H1 (cell line): ENCODE results near the gene RFX2. TPM values are rescaled to one million over a fixed set of nuclear protein-coding genes. Genes with fewer than 3 reads are reported as not detected.

Source experiments
- CTCF ChIA-PET: fragments of 300-600 bp; sonication (Branson Sonifier 250); formaldehyde crosslinking; loops from one replicate; lab custom pipeline; 2021; ENCODE audit not compliant: partially characterized antibody; lab: Charles Lee
- POLR2A ChIA-PET: fragments of 300-600 bp; sonication (Branson Sonifier 250); formaldehyde crosslinking; loops from one replicate; lab custom pipeline; 2021; ENCODE audit warnings: inconsistent platforms; ENCODE audit not compliant: partially characterized antibody; lab: Charles Lee
- DNase-seq, 2 experiments: peaks; one replicate each; pipeline versions ENCODE4 v3.0.0 to v3.0.0-alpha.2; 2010 to 2022; ENCODE audit warnings: low spot score in 2 of 2, low read depth in 1 of 2, mixed read lengths in 1 of 2
- FAIRE-seq: peaks from 2 replicates; lab custom pipeline; 2011; peaks lifted over from hg19 to GRCh38; lab: Jason Lieb, UNC
- H2AFZ ChIP-seq: 2 replicates; pipeline ENCODE4 v1.8.1; 2012; ENCODE audit warnings: low read length, inconsistent platforms
- H2AK5ac ChIP-seq: 2 replicates; pipeline ENCODE4 v1.6.1; 2013; ENCODE audit warnings: low read depth, low read length
- H2BK120ac ChIP-seq: replicated peaks from 2 replicates; pipeline ENCODE3; 2013; ENCODE audit warnings: low read depth, low read length, inconsistent platforms
- H2BK12ac ChIP-seq: 2 replicates; pipeline ENCODE4 v1.6.1; 2013; ENCODE audit warnings: low read depth, low read length
- H2BK15ac ChIP-seq: 2 replicates; pipeline ENCODE4 v1.6.1; 2013; ENCODE audit warnings: low read length
- H2BK20ac ChIP-seq: 2 replicates; pipeline ENCODE4 v1.6.1; 2013; ENCODE audit warnings: low read length
- H2BK5ac ChIP-seq: 2 replicates; pipeline ENCODE4 v1.6.1; 2013; ENCODE audit warnings: low read depth, low read length
- H3K14ac ChIP-seq: 2 replicates; pipeline ENCODE4 v1.6.1; 2013; ENCODE audit warnings: inconsistent platforms; ENCODE audit not compliant: insufficient read length
- H3K18ac ChIP-seq: 2 replicates; pipeline ENCODE4 v1.6.1; 2013; ENCODE audit warnings: low read length; ENCODE audit errors: extremely low read depth
- H3K23ac ChIP-seq: 2 replicates; pipeline ENCODE4 v1.6.1; 2013; ENCODE audit warnings: inconsistent platforms; ENCODE audit not compliant: insufficient read length
- H3K23me2 ChIP-seq: 2 replicates; pipeline ENCODE4 v1.6.1; 2013; ENCODE audit warnings: low read depth, low read length
- H3K27ac ChIP-seq: 2 replicates; pipeline ENCODE4 v1.6.1; 2011; ENCODE audit warnings: low read depth, low read length, inconsistent platforms
- H3K27me3 ChIP-seq, 4 experiments: replicated peaks in 1 of 4; 1 replicate in 1 of 4; 2 replicates in 3 of 4; pipeline versions ENCODE4 v1.6.1 to v1.8.1; 2011 to 2013; ENCODE audit warnings: low read length in 3 of 4, mild to moderate bottlenecking in 3 of 4, inconsistent platforms in 2 of 4, mixed read lengths in 2 of 4, moderate library complexity in 1 of 4; ENCODE audit not compliant: control insufficient read depth in 3 of 4, insufficient read depth in 3 of 4; ENCODE audit errors: extremely low read depth in 1 of 4
- H3K36me3 ChIP-seq, 4 experiments: 2 replicates each; pipeline versions ENCODE4 v1.6.1 to v1.8.1; 2011 to 2013; ENCODE audit warnings: mild to moderate bottlenecking in 4 of 4, low read length in 3 of 4, moderate library complexity in 2 of 4, control low read depth in 1 of 4, inconsistent platforms in 1 of 4; ENCODE audit not compliant: insufficient read depth in 4 of 4, control insufficient read depth in 2 of 4
- H3K4ac ChIP-seq: replicated peaks from 2 replicates; pipeline ENCODE3; 2013; ENCODE audit warnings: low read length, low read depth, mixed read lengths, inconsistent platforms; ENCODE audit not compliant: insufficient read length
- H3K4me1 ChIP-seq, 4 experiments: replicated peaks in 1 of 4; 1 replicate in 1 of 4; 2 replicates in 3 of 4; pipeline versions ENCODE4 v1.6.1 to v1.8.1; 2011 to 2013; ENCODE audit warnings: low read length in 3 of 4, inconsistent platforms in 2 of 4, mixed read lengths in 1 of 4; ENCODE audit not compliant: insufficient read depth in 4 of 4, control insufficient read depth in 3 of 4
- H3K4me2 ChIP-seq, 2 experiments: 2 replicates each; pipeline versions ENCODE4 v1.6.1 to v1.8.1; 2011 to 2013; ENCODE audit warnings: low read depth in 2 of 2, low read length in 2 of 2, control low read depth in 1 of 2, inconsistent platforms in 1 of 2, mild to moderate bottlenecking in 1 of 2; ENCODE audit not compliant: insufficient read depth in 1 of 2
- H3K4me3 ChIP-seq, 4 experiments: fragments of 200-600, 300-600 bp in 1 of 4; sonication (generic), shearing (Covaris generic), sonication (Bioruptor Twin) in 1 of 4; 2 replicates each; pipeline versions ENCODE4 v1.5.1 to v1.8.1; 2011 to 2016; ENCODE audit warnings: low read length in 4 of 4, low read depth in 3 of 4, control low read depth in 2 of 4, inconsistent platforms in 2 of 4, mild to moderate bottlenecking in 2 of 4, mixed read lengths in 1 of 4, moderate library complexity in 1 of 4; ENCODE audit not compliant: insufficient read depth in 2 of 4; ENCODE audit errors: extremely low read depth in 1 of 4
- H3K56ac ChIP-seq: replicated peaks from 2 replicates; pipeline ENCODE3; 2013; ENCODE audit warnings: low read depth, mild to moderate bottlenecking, mixed read lengths, low read length, inconsistent platforms; ENCODE audit not compliant: insufficient read length
- H3K79me1 ChIP-seq: 2 replicates; pipeline ENCODE4 v1.6.1; 2013; ENCODE audit warnings: low read depth, low read length, control low read depth
- H3K79me2 ChIP-seq, 2 experiments: 2 replicates each; pipeline versions ENCODE4 v1.6.1 to v1.8.1; 2012 to 2013; ENCODE audit warnings: low read length in 2 of 2, mild to moderate bottlenecking in 2 of 2, inconsistent platforms in 1 of 2; ENCODE audit not compliant: insufficient read depth in 2 of 2, control insufficient read depth in 1 of 2
- H3K9ac ChIP-seq, 4 experiments: replicated peaks in 1 of 4; 1 replicate in 1 of 4; 2 replicates in 3 of 4; pipeline versions ENCODE4 v1.6.1 to v1.8.1; 2011 to 2013; ENCODE audit warnings: low read depth in 3 of 4, low read length in 3 of 4, control low read depth in 2 of 4, mild to moderate bottlenecking in 2 of 4, moderate library complexity in 2 of 4, inconsistent platforms in 1 of 4; ENCODE audit errors: extremely low read depth in 1 of 4
- H3K9me3 ChIP-seq, 2 experiments: 2 replicates each; pipeline versions ENCODE4 v1.6.1 to v1.8.1; 2012 to 2013; ENCODE audit warnings: mild to moderate bottlenecking in 2 of 2, moderate library complexity in 2 of 2, control low read depth in 1 of 2, inconsistent platforms in 1 of 2, low read depth in 1 of 2, low read length in 1 of 2, mixed read lengths in 1 of 2; ENCODE audit not compliant: insufficient read depth in 2 of 2
- H4K20me1 ChIP-seq, 2 experiments: replicated peaks in 1 of 2; 2 replicates each; pipeline versions ENCODE3 to v1.8.1; 2011 to 2013; ENCODE audit warnings: inconsistent platforms in 2 of 2, low read length in 2 of 2, mild to moderate bottlenecking in 1 of 2; ENCODE audit not compliant: insufficient read depth in 2 of 2, control insufficient read depth in 1 of 2
- H4K5ac ChIP-seq: 2 replicates; pipeline ENCODE4 v1.6.1; 2013; ENCODE audit warnings: low read length, low read depth, mixed read lengths, inconsistent platforms; ENCODE audit not compliant: insufficient read length
- H4K8ac ChIP-seq: 2 replicates; pipeline ENCODE4 v1.8.0; 2013; ENCODE audit warnings: mild to moderate bottlenecking, moderate library complexity, low read length, inconsistent platforms; ENCODE audit not compliant: insufficient read depth; ENCODE audit errors: extremely low read depth
- H4K91ac ChIP-seq: replicated peaks from 2 replicates; pipeline ENCODE3; 2013; ENCODE audit warnings: low read length, mixed read lengths, inconsistent platforms; ENCODE audit not compliant: insufficient read length
- TEAD4 ChIP-seq: IDR thresholded peaks from 2 replicates; pipeline ENCODE4 v1.6.1; 2012; ENCODE audit warnings: low read depth, low read length, inconsistent platforms, mixed read lengths
- WGBS, 2 experiments: shearing (Covaris generic) in 1 of 2; methylation state at CpG; one replicate each; pipeline versions ENCODE4 v1.1.6 to v1.1.7; 2013 to 2015; ENCODE audit warnings: low lambda C conversion rate in 2 of 2, mixed read lengths in 2 of 2, inconsistent platforms in 1 of 2, low coverage in 1 of 2, missing lambda C conversion rate in 1 of 2; ENCODE audit not compliant: insufficient replicate concordance in 2 of 2, insufficient coverage in 1 of 2, insufficient read length in 1 of 2; ENCODE audit errors: extremely low coverage in 1 of 2, missing lambda C conversion rate in 1 of 2; 5-methylcytosine and 5-hydroxymethylcytosine counted together
- polyA plus RNA-seq, 7 experiments: library from polyadenylated mRNA; depleted of rRNA in 3 of 7; stranded (reverse) in 5 of 7; unstranded in 2 of 7; fragments of >200 nt in 5 of 7; fragments of 200-250 nt in 2 of 7; gene quantifications; 1 replicate in 5 of 7; 2 replicates in 1 of 7; 4 replicates in 1 of 7; pipeline versions ENCODE4 v1.2.1 to v1.2.3, GENCODE V29; 2011 to 2013; ENCODE audit warnings: missing spikeins in 2 of 7, mixed read lengths in 2 of 7
- total RNA-seq: library from RNA; stranded (reverse); fragmentation: NEBNext Ultra II Directional; extraction: Animal tissue kit (Norgen Biotek cat#: 25700); gene quantifications from 2 replicates; pipeline ENCODE4 v1.2.1, GENCODE V29; 2021

The RFX2 gene
- total and polyA plus RNA-seq, 2 of the 8 experiments (the other 6 are each of a cell fraction or from before 2014, with no cell fraction given) = 4.8 to 5.3 TPM

DNA sequence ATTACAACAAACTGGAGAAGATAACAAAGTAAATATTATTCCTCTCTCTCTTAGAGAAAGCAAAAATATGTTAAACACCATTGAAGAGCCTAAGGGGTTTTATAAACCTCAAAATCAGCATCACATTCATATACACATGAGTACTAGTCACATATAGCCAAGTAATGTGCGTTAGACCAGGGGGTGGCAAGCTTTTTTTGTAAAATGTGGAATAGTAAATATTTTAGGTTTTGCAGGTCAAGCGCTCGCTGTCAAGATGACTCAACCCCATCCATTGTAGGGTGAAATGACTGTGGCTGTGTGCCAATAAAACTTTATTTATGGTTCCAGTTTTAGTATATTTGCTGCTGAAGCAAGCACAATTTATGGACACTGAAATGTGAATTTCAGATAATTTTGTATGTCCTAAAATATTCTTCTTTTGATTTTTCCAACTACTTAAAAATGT lies 21.7 kb downstream of the RFX2 start:
- Histone ChIP-seq H3K23me2 (peaks cover 4% of the 10 kb centered on the region; the same call in 1 of the 2 replicates), H2AK5ac (no peak overlapping the region), H3K9me3 (no peaks in the 10 kb centered on the region), H2BK12ac (no peak overlapping the region), H4K8ac (no peak overlapping the region), H3K4me1 (peaks cover 0 to 14% (median 10%) of the 10 kb centered on the region in 4 experiments; a peak in 6 of 7 replicates), H3K56ac (no peak overlapping the region), H2BK5ac (no peak overlapping the region), H3K79me1 (no peaks in the 10 kb centered on the region), H4K5ac (no peak overlapping the region), H2BK120ac (no peak overlapping the region), H3K23ac (no peak overlapping the region), H2BK20ac (no peak overlapping the region), H3K4ac (no peak overlapping the region), H2BK15ac (no peak overlapping the region), H3K27me3 (peaks cover 0 to 15% (median 12%) of the 10 kb centered on the region in 4 experiments; a peak in 6 of 7 replicates), H3K18ac (no peak overlapping the region), H3K14ac (no peak overlapping the region), H3K9ac (no peak overlapping the region), H3K4me2 (no peak overlapping the region), H2AFZ (no peak overlapping the region), H3K27ac (no peak overlapping the region), H4K91ac (no peak overlapping the region), H3K36me3 (no peaks in the 10 kb centered on the region), H4K20me1 (no peaks in the 10 kb centered on the region), H3K4me3 (no peak overlapping the region), H3K79me2 (no peaks in the 10 kb centered on the region)
- DNase-seq (no peak), FAIRE-seq (no peak)
- WGBS, 2 experiments = 92% methylated on average over 3 of the region's 3 CpGs; no CpG with 5 or more reads in 1 of the 2 experiments
- ChIA-PET CTCF (interaction anchor here (0.9 to 2.6 kb wide), 4 partner anchors 10 to 66 kb away, joined by 3 to 9 read pairs (median 4); no protein-coding TSS in a partner anchor), POLR2A (no interaction called here)
- TF ChIP-seq TEAD4 = no peak
